Stomach smooth muscle (tissue), 2 donors: Measurements from ENCODE around the gene MLXIP.
"Not testable (repeated sequence)": the region's sequence is repeated elsewhere in the genome, so short reads cannot be mapped to it uniquely, and the experiment has no call there.

ENCODE experiments used
- H3K27ac ChIP-seq: one replicate; pipeline ENCODE4 v1.7.0; 2013; ENCODE audit warnings: mild to moderate bottlenecking, low read length, inconsistent platforms
- H3K27me3 ChIP-seq, 2 donors: one replicate each; pipeline ENCODE4 v1.7.0; 2013; ENCODE audit warnings: low read length in 2 of 2; ENCODE audit not compliant: insufficient read depth in 2 of 2, control insufficient read depth in 1 of 2
- H3K36me3 ChIP-seq, 2 donors: one replicate each; pipeline ENCODE4 v1.7.0; 2013; ENCODE audit warnings: low read length in 2 of 2; ENCODE audit not compliant: control insufficient read depth in 2 of 2, insufficient read depth in 2 of 2
- H3K4me1 ChIP-seq: one replicate; pipeline ENCODE4 v1.7.0; 2013; ENCODE audit warnings: low read length; ENCODE audit not compliant: control insufficient read depth, insufficient read depth
- H3K4me3 ChIP-seq, 2 donors: one replicate each; pipeline ENCODE4 v1.7.0; 2013; ENCODE audit warnings: low read length in 2 of 2
- H3K9ac ChIP-seq, 2 donors: one replicate each; pipeline ENCODE4 v1.7.0; 2013; ENCODE audit warnings: low read length in 2 of 2, mild to moderate bottlenecking in 1 of 2
- H3K9me3 ChIP-seq, 2 donors: one replicate each; pipeline ENCODE4 v1.7.0; 2013; ENCODE audit warnings: low read length in 2 of 2; ENCODE audit not compliant: control insufficient read depth in 2 of 2
- donor health status: healthy.
- donor health status: Pancreatic carcinoma.

Gene MLXIP

GRCh38 chr12:122056406-122056805 is 22.1 kb upstream of the MLXIP start:
- H3K27ac ChIP-seq = peak overlapping the region; percentile 37
- H3K27me3 ChIP-seq, H3K36me3 ChIP-seq, H3K9ac ChIP-seq, H3K9me3 ChIP-seq, H3K4me3 ChIP-seq: not testable (repeated sequence)
- H3K4me1 ChIP-seq = peaks cover 59% of the 10 kb centered on the region

DNA sequence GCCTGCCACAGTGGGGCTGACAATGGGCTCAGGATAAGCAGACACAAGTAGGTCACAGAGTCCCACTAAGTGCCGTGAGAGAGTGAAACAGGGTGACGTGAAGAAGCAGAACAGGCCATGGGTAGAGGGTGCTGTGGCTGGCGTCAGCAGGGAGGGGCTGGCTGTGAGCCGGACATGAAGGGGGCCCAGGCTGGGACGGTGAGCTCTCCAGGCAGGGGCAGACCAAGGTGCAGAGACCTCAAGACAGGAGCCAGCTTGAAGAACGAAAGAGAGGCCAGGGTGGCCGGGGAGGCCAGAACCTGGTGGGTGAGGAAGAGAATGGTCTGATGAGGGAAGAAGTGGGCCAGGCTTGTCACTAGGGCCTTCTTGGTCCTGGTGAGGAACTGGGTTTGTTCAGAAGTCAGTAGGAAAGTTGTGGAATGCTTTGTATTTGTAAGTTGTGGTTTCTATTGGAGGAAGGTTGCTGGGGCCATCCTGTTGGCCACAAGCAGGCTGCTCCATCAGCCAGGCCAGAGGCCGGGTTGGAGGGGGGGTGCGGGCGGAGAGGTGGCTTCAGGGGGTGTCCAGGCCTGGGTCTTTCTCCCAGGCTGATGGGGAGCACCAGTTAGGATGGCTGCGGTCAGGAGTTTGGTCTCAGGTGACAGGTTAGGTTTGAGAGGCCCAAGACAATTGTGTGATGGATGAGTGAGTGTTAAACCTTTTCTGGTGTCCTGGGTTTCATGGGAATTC is 21.4 kb upstream of the MLXIP start:
- Histone ChIP-seq H3K27me3 (no peaks in the 10 kb centered on the region), H3K4me3 (no peak overlapping the region), H3K9me3 (no peaks in the 10 kb centered on the region), H3K4me1 (peaks cover 57% of the 10 kb centered on the region), H3K36me3 (peaks cover 0 to 2% of the 10 kb centered on the region in 2 donors), H3K9ac (no peak overlapping the region), H3K27ac (peak overlapping the region; percentile 37)

DNA sequence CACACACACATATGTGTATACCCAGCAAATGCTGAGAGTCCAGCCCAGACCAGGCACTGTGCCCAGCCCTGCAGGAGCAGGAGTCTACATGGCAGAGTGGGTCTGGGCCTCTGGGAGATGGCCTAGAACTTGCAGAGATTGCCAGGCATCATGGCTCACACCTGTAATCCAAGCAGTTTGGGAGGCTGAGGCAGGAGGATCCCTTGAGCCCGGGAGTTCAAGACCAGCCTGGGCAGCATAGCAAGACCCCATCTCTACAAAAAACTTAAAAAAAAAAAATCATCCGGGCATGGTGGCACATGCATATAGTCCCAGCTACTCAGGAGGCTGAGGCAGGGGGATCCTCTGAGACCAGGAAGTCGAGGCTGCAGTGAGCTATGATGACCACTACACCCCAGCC is 20.8 kb upstream of the MLXIP start:
- no peak overlapping the region for H3K4me3 ChIP-seq
- H3K9me3 ChIP-seq = no peaks in the 10 kb centered on the region
- peaks cover 61% of the 10 kb centered on the region for H3K4me1 ChIP-seq
- H3K27me3 ChIP-seq = no peaks in the 10 kb centered on the region
- H3K27ac ChIP-seq = peak overlapping the region; percentile 37
- H3K9ac ChIP-seq = no peak overlapping the region
- H3K36me3 ChIP-seq = peaks cover 0 to 2% of the 10 kb centered on the region in 2 donors

DNA sequence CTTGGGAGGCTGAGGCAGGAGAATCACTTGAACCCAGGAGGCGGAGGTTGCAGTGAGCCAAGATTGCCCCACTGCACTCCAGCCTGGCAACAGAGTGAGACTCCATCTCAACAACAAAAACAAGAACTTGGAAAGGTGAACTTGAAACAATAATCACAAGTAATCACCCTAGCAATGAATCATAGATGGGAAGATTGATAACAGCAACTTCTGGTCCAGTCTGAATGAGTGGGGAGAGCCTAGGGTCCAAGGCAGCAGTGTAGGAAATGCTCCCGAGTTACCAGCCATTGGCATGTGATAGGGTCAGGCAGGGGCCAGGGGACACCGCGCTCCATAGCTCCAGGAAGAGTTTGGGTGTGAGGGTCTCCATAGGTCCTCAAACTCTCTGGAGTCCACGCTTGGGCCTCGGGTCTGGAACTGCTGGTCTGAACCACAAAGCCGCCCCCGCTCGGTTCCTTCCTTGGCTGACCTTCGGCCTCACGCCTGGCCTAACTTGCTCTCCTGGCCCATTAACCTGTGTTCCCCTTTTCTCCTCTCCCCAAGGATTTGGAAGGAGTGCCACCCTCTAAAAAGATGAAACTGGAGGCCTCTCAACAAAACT is 19.9 kb upstream of the MLXIP start:
- Histone ChIP-seq H3K27ac (peak overlapping the region; percentile 85), H3K4me1 (peaks cover 69% of the 10 kb centered on the region), H3K9ac (peak overlapping the region in 1 of 2 donors; percentile 55), H3K9me3 (no peaks in the 10 kb centered on the region), H3K36me3 (peaks cover 0 to 2% of the 10 kb centered on the region in 2 donors), H3K27me3 (no peaks in the 10 kb centered on the region), H3K4me3 (no peak overlapping the region)

GRCh38 chr12:122059203-122059960 is 19.2 kb upstream of the MLXIP start:
- H3K4me3 ChIP-seq = peak overlapping the region in 1 of 2 donors; percentile 22
- peak overlapping the region; percentile 21 to 55 for H3K9ac ChIP-seq
- no peaks in the 10 kb centered on the region for H3K27me3 ChIP-seq
- peaks cover 0 to 2% of the 10 kb centered on the region in 2 donors for H3K36me3 ChIP-seq
- no peaks in the 10 kb centered on the region for H3K9me3 ChIP-seq
- peaks cover 74% of the 10 kb centered on the region for H3K4me1 ChIP-seq
- peak overlapping the region; percentile 85 for H3K27ac ChIP-seq

- Histone ChIP-seq H3K27ac (peak overlapping the region; percentile 85), H3K36me3 (peaks cover 0 to 2% of the 10 kb centered on the region in 2 donors), H3K4me1 (peaks cover 74% of the 10 kb centered on the region), H3K9me3 (no peaks in the 10 kb centered on the region), H3K27me3 (no peaks in the 10 kb centered on the region), H3K4me3 (peak overlapping the region in 1 of 2 donors; percentile 15), H3K9ac (peak overlapping the region; percentile 19 to 21)
Observed at GRCh38 chr12:122060081-122060501, 18.5 kb upstream of the MLXIP start.

DNA sequence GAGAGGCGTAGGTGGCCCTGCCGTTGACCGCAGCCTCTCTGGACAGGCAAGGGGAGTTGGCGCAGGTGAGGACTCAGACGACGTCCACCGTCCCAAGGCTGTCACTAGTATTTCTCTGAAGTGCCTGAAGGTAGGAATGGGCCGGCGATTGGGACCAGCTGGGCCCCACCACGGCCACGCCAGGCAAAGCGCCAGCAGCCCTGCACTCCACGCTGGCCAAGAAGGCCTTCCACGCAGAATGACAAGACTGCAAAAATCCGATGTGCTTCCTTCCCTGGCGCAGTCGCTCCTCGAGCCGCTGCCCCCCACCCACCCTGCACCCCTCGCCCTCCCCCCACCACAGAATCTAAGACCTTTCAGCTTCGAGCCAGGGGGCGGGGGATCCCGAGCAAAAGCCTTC is 17.3 kb upstream of the MLXIP start:
- Histone ChIP-seq H3K9me3 (no peaks in the 10 kb centered on the region), H3K4me3 (no peak overlapping the region), H3K4me1 (peaks cover 75% of the 10 kb centered on the region), H3K36me3 (no peaks in the 10 kb centered on the region), H3K27me3 (no peaks in the 10 kb centered on the region), H3K27ac (peak overlapping the region; percentile 98), H3K9ac (no peak overlapping the region)

- H3K9ac ChIP-seq = peak overlapping the region; percentile 74 to 93
- H3K4me1 ChIP-seq = peaks cover 75% of the 10 kb centered on the region
Observed at GRCh38 chr12:122062832-122063693, 15.5 kb upstream of the MLXIP start.

DNA sequence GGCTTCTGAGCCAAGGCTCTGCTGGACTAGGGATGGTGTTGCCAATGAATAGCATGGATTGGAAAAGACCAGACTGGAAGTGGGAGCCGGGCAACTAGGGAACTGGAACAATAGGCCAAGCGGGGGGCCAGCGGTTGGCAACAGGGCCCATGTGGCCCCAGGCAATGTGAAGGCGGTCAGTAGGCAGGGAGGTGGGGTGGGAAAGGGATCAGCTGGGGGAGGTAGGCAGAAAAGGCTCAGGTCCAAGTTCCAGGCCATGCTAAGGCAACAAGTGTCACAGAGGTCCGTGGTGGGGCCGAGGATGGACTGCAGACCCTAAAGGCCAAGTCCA is 14.9 kb upstream of the MLXIP start:
- Histone ChIP-seq H3K4me3 (peak overlapping the region; percentile 52 to 70), H3K27me3 (no peaks in the 10 kb centered on the region), H3K27ac (peak overlapping the region; percentile 98), H3K9ac (peak overlapping the region; percentile 74 to 93), H3K9me3 (no peaks in the 10 kb centered on the region), H3K36me3 (no peaks in the 10 kb centered on the region), H3K4me1 (peaks cover 78% of the 10 kb centered on the region)

More at GRCh38 chr12:122062832-122063693, 15.5 kb upstream of the MLXIP start:
- no peaks in the 10 kb centered on the region for H3K36me3 ChIP-seq
- no peaks in the 10 kb centered on the region for H3K9me3 ChIP-seq
- no peaks in the 10 kb centered on the region for H3K27me3 ChIP-seq
- H3K27ac ChIP-seq = peak overlapping the region; percentile 98
- peak overlapping the region; percentile 52 to 70 for H3K4me3 ChIP-seq
